ENCODE results near the gene GPC6. TPM values are rescaled to one million over a fixed set of nuclear protein-coding genes. Genes with fewer than 3 reads are reported as not detected.

The GPC6 gene
- total and polyA plus RNA-seq, 2 donors (not counting 1 experiment from before 2014, with no cell fraction given): not detected

DNA sequence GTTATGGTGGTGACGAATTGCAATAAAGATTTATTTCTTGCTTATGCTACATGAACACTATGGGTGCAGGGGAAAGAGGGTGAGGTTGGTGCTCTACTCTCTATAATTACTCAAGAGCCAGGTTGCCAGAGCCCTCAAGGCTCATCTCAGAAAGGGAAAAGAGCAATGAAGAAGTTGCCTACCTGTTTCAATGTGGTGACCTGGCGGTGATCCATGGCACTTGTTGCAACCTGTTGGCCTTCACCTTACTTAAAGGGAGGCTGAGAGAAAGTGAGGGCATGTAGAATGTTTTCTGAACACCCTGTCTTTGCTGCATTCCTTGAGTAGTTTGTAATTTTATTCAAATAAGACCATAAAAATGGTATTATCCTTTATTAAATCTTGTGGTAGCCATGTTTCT is 394.4 kb downstream of the GPC6 start:
- no peaks in the 10 kb centered on the region for H3K4me1 Mint-ChIP-seq
- Histone ChIP-seq H3K79me2 (ENCODE audit: control insufficient read depth, insufficient read depth, low read length) (no peaks in the 10 kb centered on the region), H4K20me1 (ENCODE audit: control insufficient read depth, insufficient read depth, low read length, poor library complexity, severe bottlenecking) (no peaks in the 10 kb centered on the region), H3K4me3 (ENCODE audit: control extremely low read depth in 1 of 5, extremely low read depth in 1 of 5, insufficient read depth in 1 of 5, low read depth in 2 of 5, low read length in 4 of 5) (no peak overlapping the region), H3K4me1 (ENCODE audit: control insufficient read depth in 2 of 2, insufficient read depth in 2 of 2, low read length in 2 of 2) (no peaks in the 10 kb centered on the region), H3K27ac (ENCODE audit: low read length in 2 of 2) (no peak overlapping the region), H3K4me2 (replicated peaks; ENCODE audit: low read depth, low read length, poor library complexity, severe bottlenecking) (no peak overlapping the region), H3K9me3 (ENCODE audit: control extremely low read depth in 1 of 3, control insufficient read depth in 2 of 3, insufficient read depth in 1 of 3, low read length in 2 of 3) (no peaks in the 10 kb centered on the region), H3K36me3 (replicated peaks in 1 of 2; ENCODE audit: control extremely low read depth in 1 of 2, control insufficient read depth in 1 of 2, extremely low read depth in 1 of 2, insufficient read depth in 2 of 2, low read length in 1 of 2) (no peaks in the 10 kb centered on the region), H3K9ac (ENCODE audit: low read length) (no peak overlapping the region), H3K27me3 (replicated peaks in 1 of 4; ENCODE audit: control extremely low read depth in 1 of 4, control insufficient read depth in 3 of 4, insufficient read depth in 4 of 4, low read length in 3 of 4) (no peaks in the 10 kb centered on the region), H2AFZ (ENCODE audit: insufficient read depth, low read depth, low read length, poor library complexity, severe bottlenecking) (no peak overlapping the region)
- ATAC-seq (ENCODE audit: low read depth) (no peak), DNase-seq (no peak)
- no peaks in the 10 kb centered on the region for H3K9me3 Mint-ChIP-seq (ENCODE audit: insufficient read depth)
- H3K27me3 Mint-ChIP-seq: no peaks in the 10 kb centered on the region
- ChIA-PET CTCF (no interaction called here), POLR2A (no interaction called here)
- intact Hi-C loops (cut with micrococcal nuclease): no loop called here
- no peak for TF ChIP-seq EZH2 (IDR thresholded peaks at IDR 0.05; ENCODE audit: borderline replicate concordance, insufficient read depth, low read depth, low read length, poor library complexity, severe bottlenecking)
- TF ChIP-seq, protein P1, sequence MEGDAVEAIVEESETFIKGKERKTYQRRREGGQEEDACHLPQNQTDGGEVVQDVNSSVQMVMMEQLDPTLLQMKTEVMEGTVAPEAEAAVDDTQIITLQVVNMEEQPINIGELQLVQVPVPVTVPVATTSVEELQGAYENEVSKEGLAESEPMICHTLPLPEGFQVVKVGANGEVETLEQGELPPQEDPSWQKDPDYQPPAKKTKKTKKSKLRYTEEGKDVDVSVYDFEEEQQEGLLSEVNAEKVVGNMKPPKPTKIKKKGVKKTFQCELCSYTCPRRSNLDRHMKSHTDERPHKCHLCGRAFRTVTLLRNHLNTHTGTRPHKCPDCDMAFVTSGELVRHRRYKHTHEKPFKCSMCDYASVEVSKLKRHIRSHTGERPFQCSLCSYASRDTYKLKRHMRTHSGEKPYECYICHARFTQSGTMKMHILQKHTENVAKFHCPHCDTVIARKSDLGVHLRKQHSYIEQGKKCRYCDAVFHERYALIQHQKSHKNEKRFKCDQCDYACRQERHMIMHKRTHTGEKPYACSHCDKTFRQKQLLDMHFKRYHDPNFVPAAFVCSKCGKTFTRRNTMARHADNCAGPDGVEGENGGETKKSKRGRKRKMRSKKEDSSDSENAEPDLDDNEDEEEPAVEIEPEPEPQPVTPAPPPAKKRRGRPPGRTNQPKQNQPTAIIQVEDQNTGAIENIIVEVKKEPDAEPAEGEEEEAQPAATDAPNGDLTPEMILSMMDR (IDR thresholded peaks at IDR 0.05): no peak
- H3K4me3 Mint-ChIP-seq: no peak overlapping the region
- H3K27ac Mint-ChIP-seq: no peak overlapping the region
- WGBS (ENCODE audit: insufficient coverage): no CpG with 5 or more reads among the region's 2 CpGs

DNA sequence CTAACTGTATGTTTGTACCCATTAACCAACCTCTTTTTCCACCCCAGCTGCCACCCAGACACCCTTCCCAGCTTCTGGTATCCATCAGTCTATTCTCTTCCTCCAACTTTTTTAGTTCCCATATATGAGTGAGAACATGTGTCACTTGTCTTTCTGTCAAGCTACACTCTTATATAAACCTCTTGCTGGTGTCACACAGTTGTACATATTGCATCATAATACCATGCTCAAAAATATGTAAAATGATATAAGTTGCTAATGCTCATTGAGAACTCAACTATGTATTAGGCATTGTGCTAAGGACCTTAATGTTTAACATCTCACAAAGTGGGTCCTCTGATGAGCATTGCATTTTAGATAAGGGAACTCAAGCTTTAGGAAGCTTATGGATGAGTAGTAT is 395.4 kb downstream of the GPC6 start:
- Histone ChIP-seq H3K4me1 (ENCODE audit: control insufficient read depth in 2 of 2, insufficient read depth in 2 of 2, low read length in 2 of 2) (no peaks in the 10 kb centered on the region), H3K4me3 (ENCODE audit: control extremely low read depth in 1 of 5, extremely low read depth in 1 of 5, insufficient read depth in 1 of 5, low read depth in 2 of 5, low read length in 4 of 5) (no peak overlapping the region), H3K9ac (ENCODE audit: low read length) (no peak overlapping the region), H3K4me2 (replicated peaks; ENCODE audit: low read depth, low read length, poor library complexity, severe bottlenecking) (no peak overlapping the region), H3K27me3 (replicated peaks in 1 of 4; ENCODE audit: control extremely low read depth in 1 of 4, control insufficient read depth in 3 of 4, insufficient read depth in 4 of 4, low read length in 3 of 4) (no peaks in the 10 kb centered on the region), H3K9me3 (ENCODE audit: control extremely low read depth in 1 of 3, control insufficient read depth in 2 of 3, insufficient read depth in 1 of 3, low read length in 2 of 3) (no peaks in the 10 kb centered on the region), H2AFZ (ENCODE audit: insufficient read depth, low read depth, low read length, poor library complexity, severe bottlenecking) (no peak overlapping the region), H3K36me3 (replicated peaks in 1 of 2; ENCODE audit: control extremely low read depth in 1 of 2, control insufficient read depth in 1 of 2, extremely low read depth in 1 of 2, insufficient read depth in 2 of 2, low read length in 1 of 2) (no peaks in the 10 kb centered on the region), H3K79me2 (ENCODE audit: control insufficient read depth, insufficient read depth, low read length) (no peaks in the 10 kb centered on the region), H4K20me1 (ENCODE audit: control insufficient read depth, insufficient read depth, low read length, poor library complexity, severe bottlenecking) (no peaks in the 10 kb centered on the region), H3K27ac (ENCODE audit: low read length in 2 of 2) (no peak overlapping the region)
- Mint-ChIP-seq H3K4me1 (no peaks in the 10 kb centered on the region), H3K9me3 (ENCODE audit: insufficient read depth) (no peaks in the 10 kb centered on the region), H3K27me3 (no peaks in the 10 kb centered on the region), H3K4me3 (no peak overlapping the region), H3K27ac (no peak overlapping the region)
- ChIA-PET POLR2A (no interaction called here), CTCF (no interaction called here)
- TF ChIP-seq EZH2 (IDR thresholded peaks at IDR 0.05; ENCODE audit: borderline replicate concordance, insufficient read depth, low read depth, low read length, poor library complexity, severe bottlenecking): no peak
- TF ChIP-seq, protein P1 (IDR thresholded peaks at IDR 0.05): no peak
- DNase-seq (no peak), ATAC-seq (ENCODE audit: low read depth) (no peak)
- intact Hi-C loops (cut with micrococcal nuclease): no loop called here

Measured in B cell (primary cell).